Stimulated activated naive CD8-positive, alpha-beta T cell treated with anti-CD3 and anti-CD28 coated beads, Interleukin-15, amount 100 ng/mL, for 72 hours (primary cell): ENCODE results near the gene HSD17B7.
A peak's percentile ranks its signal among the peaks of the same experiment; 100 is the strongest.
"Not testable (repeated sequence)": the region's sequence is repeated elsewhere in the genome, so short reads cannot be mapped to it uniquely, and the experiment has no call there.

Source experiments
- ATAC-seq: fragments of 150-1000 bp; cut with Tn5 transposase; 2 replicates; pipeline ENCODE4 v1.10.0; 2021; ENCODE audit warnings: mild to moderate bottlenecking, moderate library complexity
- DNase-seq, 2 donors: peaks; one replicate each; pipeline ENCODE4 v3.0.0; 2021 to 2022
- H3K27ac Mint-ChIP-seq, 2 donors: one replicate each; pipeline ENCODE4 v1.8.0; 2022; ENCODE audit warnings: mild to moderate bottlenecking in 2 of 2, mixed read lengths in 2 of 2, moderate library complexity in 2 of 2
- H3K27me3 Mint-ChIP-seq: one replicate; pipeline ENCODE4 v1.8.0; 2022; ENCODE audit warnings: mixed read lengths
- H3K4me1 Mint-ChIP-seq: one replicate; pipeline ENCODE4 v1.8.0; 2022; ENCODE audit warnings: mild to moderate bottlenecking, mixed read lengths
- H3K4me3 Mint-ChIP-seq, 2 donors: one replicate each; pipeline ENCODE4 v1.8.0; 2022; ENCODE audit warnings: mild to moderate bottlenecking in 2 of 2, mixed read lengths in 2 of 2, moderate library complexity in 1 of 2
- H3K9me3 Mint-ChIP-seq, 2 donors: one replicate each; pipeline ENCODE4 v1.8.0; 2022; ENCODE audit warnings: mixed read lengths in 2 of 2

Gene HSD17B7

GRCh38 chr1:162790303-162790984, at the start of gene HSD17B7:
HSD17B7 (plus strand) TSS chr1:162790702; CDS start chr1:162790801, 99 bp downstream.
- not testable (repeated sequence) for H3K4me1 Mint-ChIP-seq, H3K9me3 Mint-ChIP-seq, H3K27me3 Mint-ChIP-seq
- ATAC-seq (peak; percentile 98), DNase-seq (peak; percentile 62 to 78)
- H3K4me3 Mint-ChIP-seq: peak within 1 kb of the TSS; percentile 89 to 90
- H3K27ac Mint-ChIP-seq: peak within 1 kb of the TSS; percentile 94 to 95

GRCh38 chr1:162740755-162741154, 49.7 kb upstream of the HSD17B7 start:
- ATAC-seq (no peak), DNase-seq (no peak)
- H3K27ac Mint-ChIP-seq: no peak overlapping the region
- no peaks in the 10 kb centered on the region for H3K27me3 Mint-ChIP-seq
- no peaks in the 10 kb centered on the region for H3K4me1 Mint-ChIP-seq
- no peaks in the 10 kb centered on the region for H3K9me3 Mint-ChIP-seq
- H3K4me3 Mint-ChIP-seq: no peak overlapping the region

GRCh38 chr1:162741574-162741973, 48.9 kb upstream of the HSD17B7 start:
- DNase-seq (no peak), ATAC-seq (no peak)
- Mint-ChIP-seq H3K9me3 (peaks cover 0 to 1% of the 10 kb centered on the region in 2 donors), H3K27me3 (no peaks in the 10 kb centered on the region), H3K27ac (no peak overlapping the region), H3K4me3 (no peak overlapping the region), H3K4me1 (no peaks in the 10 kb centered on the region)

GRCh38 chr1:162746264-162746942, 44.1 kb upstream of the HSD17B7 start:
- H3K27ac Mint-ChIP-seq: not testable (repeated sequence)
- peaks cover 16% of the 10 kb centered on the region for H3K27me3 Mint-ChIP-seq

GRCh38 chr1:162753001-162753658, 37.4 kb upstream of the HSD17B7 start:
- Mint-ChIP-seq H3K27ac (peak overlapping the region in 1 of 2 donors; percentile 46), H3K4me3 (no peak overlapping the region), H3K4me1 (no peaks in the 10 kb centered on the region), H3K27me3 (peaks cover 1% of the 10 kb centered on the region), H3K9me3 (no peaks in the 10 kb centered on the region)
- DNase-seq (no peak), ATAC-seq (no peak)

More at GRCh38 chr1:162746264-162746942, 44.1 kb upstream of the HSD17B7 start:
- ATAC-seq, DNase-seq, H3K4me3 Mint-ChIP-seq, H3K4me1 Mint-ChIP-seq: not testable (repeated sequence)
- peaks cover 6 to 12% of the 10 kb centered on the region in 2 donors for H3K9me3 Mint-ChIP-seq

GRCh38 chr1:162753998-162754585, 36.4 kb upstream of the HSD17B7 start:
- no peaks in the 10 kb centered on the region for H3K4me1 Mint-ChIP-seq
- no peaks in the 10 kb centered on the region for H3K9me3 Mint-ChIP-seq
- peak overlapping the region in 1 of 2 donors; percentile 63 for H3K27ac Mint-ChIP-seq
- no peak for ATAC-seq
- H3K4me3 Mint-ChIP-seq: no peak overlapping the region
- no peaks in the 10 kb centered on the region for H3K27me3 Mint-ChIP-seq
- no peak for DNase-seq

- ATAC-seq: no peak
- Mint-ChIP-seq H3K4me3 (no peak overlapping the region), H3K9me3 (no peaks in the 10 kb centered on the region), H3K27me3 (no peaks in the 10 kb centered on the region), H3K4me1 (no peaks in the 10 kb centered on the region), H3K27ac (no peak overlapping the region)
- DNase-seq: no peak
Observed at GRCh38 chr1:162755306-162755705, 35.2 kb upstream of the HSD17B7 start.

- no peak overlapping the region for H3K4me3 Mint-ChIP-seq
- H3K4me1 Mint-ChIP-seq: no peaks in the 10 kb centered on the region
- no peak overlapping the region for H3K27ac Mint-ChIP-seq
- H3K27me3 Mint-ChIP-seq: no peaks in the 10 kb centered on the region
- H3K9me3 Mint-ChIP-seq: no peaks in the 10 kb centered on the region
- ATAC-seq (no peak), DNase-seq (no peak)
Observed at GRCh38 chr1:162756523-162756922, 34.0 kb upstream of the HSD17B7 start.

- Mint-ChIP-seq H3K9me3 (no peaks in the 10 kb centered on the region), H3K4me1 (no peaks in the 10 kb centered on the region), H3K27me3 (no peaks in the 10 kb centered on the region), H3K27ac (no peak overlapping the region), H3K4me3 (no peak overlapping the region)
- ATAC-seq (no peak), DNase-seq (no peak)
Observed at GRCh38 chr1:162757476-162757875, 33.0 kb upstream of the HSD17B7 start.

GRCh38 chr1:162765788-162766187, 24.7 kb upstream of the HSD17B7 start:
- no peak for ATAC-seq

GRCh38 chr1:162772571-162773154, 17.8 kb upstream of the HSD17B7 start:
- H3K27ac Mint-ChIP-seq: no peak overlapping the region
- H3K9me3 Mint-ChIP-seq: no peaks in the 10 kb centered on the region
- no peak overlapping the region for H3K4me3 Mint-ChIP-seq
- peaks cover 7% of the 10 kb centered on the region for H3K27me3 Mint-ChIP-seq
- H3K4me1 Mint-ChIP-seq: no peaks in the 10 kb centered on the region
- ATAC-seq: no peak
- no peak for DNase-seq

More at GRCh38 chr1:162765788-162766187, 24.7 kb upstream of the HSD17B7 start:
- H3K27ac Mint-ChIP-seq: no peak overlapping the region
- peaks cover 7% of the 10 kb centered on the region for H3K27me3 Mint-ChIP-seq
- no peak for DNase-seq
- no peak overlapping the region for H3K4me3 Mint-ChIP-seq
- H3K4me1 Mint-ChIP-seq: no peaks in the 10 kb centered on the region
- no peaks in the 10 kb centered on the region for H3K9me3 Mint-ChIP-seq

GRCh38 chr1:162774007-162774406, 16.5 kb upstream of the HSD17B7 start:
- Mint-ChIP-seq H3K4me3 (no peak overlapping the region), H3K27ac (no peak overlapping the region), H3K4me1 (no peaks in the 10 kb centered on the region), H3K9me3 (no peaks in the 10 kb centered on the region), H3K27me3 (no peaks in the 10 kb centered on the region)
- DNase-seq (no peak), ATAC-seq (no peak)

GRCh38 chr1:162779043-162779442, 11.5 kb upstream of the HSD17B7 start:
- H3K9me3 Mint-ChIP-seq: no peaks in the 10 kb centered on the region
- H3K4me3 Mint-ChIP-seq: no peak overlapping the region
- peaks cover 9% of the 10 kb centered on the region for H3K27me3 Mint-ChIP-seq
- no peak for ATAC-seq
- H3K4me1 Mint-ChIP-seq: no peaks in the 10 kb centered on the region
- no peak overlapping the region for H3K27ac Mint-ChIP-seq
- no peak for DNase-seq

GRCh38 chr1:162782671-162783070, 7.8 kb upstream of the HSD17B7 start:
- DNase-seq: no peak
- no peak for ATAC-seq
- H3K4me3 Mint-ChIP-seq: no peak overlapping the region
- H3K9me3 Mint-ChIP-seq: no peaks in the 10 kb centered on the region
- H3K27ac Mint-ChIP-seq: no peak overlapping the region
- H3K27me3 Mint-ChIP-seq: peaks cover 9% of the 10 kb centered on the region
- no peaks in the 10 kb centered on the region for H3K4me1 Mint-ChIP-seq

- not testable (repeated sequence) for H3K4me1 Mint-ChIP-seq, H3K9me3 Mint-ChIP-seq, ATAC-seq, DNase-seq, H3K4me3 Mint-ChIP-seq, H3K27ac Mint-ChIP-seq, H3K27me3 Mint-ChIP-seq
Observed at GRCh38 chr1:162784926-162785325, 5.6 kb upstream of the HSD17B7 start.
